Activated effector memory CD4-positive, alpha-beta T cell treated with anti-CD3 and anti-CD28 coated beads, Interleukin-2, amount 50 U/mL, for 16 hours (primary cell): ENCODE data around the gene EPN2.

ENCODE experiments used
- DNase-seq: peaks from one replicate; pipeline ENCODE4 v3.0.0-alpha.2; 2020

The EPN2 gene

GRCh38 chr17:19383681-19384470, 146.7 kb downstream of the EPN2 start:
- no peak for DNase-seq

GRCh38 chr17:19384723-19385391, 147.7 kb downstream of the EPN2 start:
- no peak for DNase-seq

GRCh38 chr17:19385521-19385983, 148.4 kb downstream of the EPN2 start:
- no peak for DNase-seq
